NK-92 treated with Interleukin-12 subunit alpha and Interleukin-12 subunit beta, amount 100 ng/mL, for 24 hours (cell line): ENCODE measurements around the gene FCGBP.
A peak's percentile ranks its signal among the peaks of the same experiment; 100 is the strongest.
"Not testable (repeated sequence)": the region's sequence is repeated elsewhere in the genome, so short reads cannot be mapped to it uniquely, and the experiment has no call there.

Experiments used
- DNase-seq: peaks from one replicate; lab custom pipeline; 2025; lab: John Stamatoyannopoulos, UW

The FCGBP gene

DNA sequence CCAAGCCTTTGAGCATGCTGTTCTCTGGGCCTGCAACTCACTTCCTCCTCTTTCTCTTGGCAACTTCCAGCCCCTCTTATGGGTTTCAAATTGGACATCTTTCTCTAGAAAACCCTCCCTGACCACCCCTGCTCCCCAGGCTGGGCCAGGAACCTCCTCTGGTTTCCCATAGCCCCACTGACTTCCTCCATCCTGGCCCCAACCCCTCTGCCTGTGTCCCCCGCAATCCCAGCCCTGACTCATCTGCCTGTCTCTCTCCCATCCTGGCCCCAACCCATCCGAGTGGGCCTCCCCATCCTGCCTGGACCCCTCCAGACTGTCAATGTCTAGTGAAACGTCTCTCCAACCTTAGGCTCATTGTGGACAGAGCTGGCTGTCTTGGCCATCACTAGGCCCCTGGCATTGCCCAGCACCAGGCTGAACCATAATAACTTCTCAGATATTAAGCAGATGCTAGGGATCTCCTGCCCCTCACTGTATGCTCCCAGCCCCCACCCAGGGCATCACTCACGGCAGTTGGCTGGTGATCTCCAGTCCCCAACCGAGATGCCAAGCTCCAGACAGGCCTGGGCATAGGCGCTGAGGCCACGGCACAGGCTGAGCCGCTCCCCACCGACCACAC, 16.8 kb downstream of the FCGBP start:
- DNase-seq: no peak

GRCh38 chr19:39916851-39917396, 17.5 kb downstream of the FCGBP start:
- no peak for DNase-seq

- DNase-seq: no peak
These were observed 18.2 kb downstream of the FCGBP start for GRCh38 chr19:39916236-39916635.

DNA sequence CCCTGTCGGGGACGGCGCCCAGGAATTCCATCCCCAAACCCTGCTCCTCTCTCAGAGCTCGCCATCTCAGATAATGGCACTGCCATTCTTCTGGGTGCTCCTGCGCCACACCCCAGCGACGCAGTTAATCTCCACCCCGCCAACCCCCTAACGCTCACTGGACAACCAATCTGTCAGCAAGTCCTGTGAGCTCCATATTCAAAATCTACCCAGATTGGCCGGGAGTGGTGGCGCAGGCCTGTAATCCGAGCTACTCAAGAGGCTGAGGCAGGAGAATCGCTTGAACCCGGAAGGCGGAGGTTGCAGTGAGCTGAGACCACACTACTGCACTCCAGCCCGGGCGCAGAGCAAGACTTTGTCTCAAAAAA, 18.6 kb downstream of the FCGBP start:
- DNase-seq: no peak

DNA sequence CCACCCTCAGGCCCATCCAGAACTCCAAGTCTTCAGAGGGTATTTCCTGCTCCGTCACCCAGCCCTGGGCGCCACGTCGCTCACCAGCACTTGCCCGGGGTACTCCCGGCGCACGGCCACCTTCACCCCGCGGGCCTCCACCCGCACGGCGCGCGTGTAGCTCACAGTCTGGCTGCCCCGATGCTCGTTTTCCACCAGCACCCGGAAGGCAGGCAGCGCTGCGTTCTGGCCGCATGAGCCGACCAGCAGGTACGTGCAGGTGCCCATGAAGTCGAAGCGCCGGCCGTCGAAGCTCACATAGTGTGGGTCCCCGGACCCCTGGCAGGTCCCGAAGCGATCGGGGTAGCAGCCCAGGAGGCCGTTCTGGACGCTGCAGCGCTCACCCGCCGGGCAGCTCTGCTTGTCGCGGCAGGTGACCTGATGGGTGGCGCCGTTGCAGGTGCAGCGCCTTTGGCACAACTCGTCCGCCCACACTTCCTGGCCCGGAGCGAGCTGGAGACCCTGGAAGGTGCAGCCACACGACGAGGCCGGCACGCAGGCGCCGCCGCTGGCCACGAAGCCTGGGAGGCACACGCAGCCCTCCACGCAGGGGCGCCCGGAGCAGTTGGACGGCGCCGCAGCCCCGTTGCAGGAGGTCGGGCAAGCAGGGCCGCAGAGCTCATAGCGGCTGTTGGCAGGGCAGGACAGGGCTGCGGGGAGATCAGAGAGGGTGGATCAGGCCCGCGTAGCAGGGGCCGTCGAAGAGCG, 19.2 kb downstream of the FCGBP start:
- no peak for DNase-seq

DNA sequence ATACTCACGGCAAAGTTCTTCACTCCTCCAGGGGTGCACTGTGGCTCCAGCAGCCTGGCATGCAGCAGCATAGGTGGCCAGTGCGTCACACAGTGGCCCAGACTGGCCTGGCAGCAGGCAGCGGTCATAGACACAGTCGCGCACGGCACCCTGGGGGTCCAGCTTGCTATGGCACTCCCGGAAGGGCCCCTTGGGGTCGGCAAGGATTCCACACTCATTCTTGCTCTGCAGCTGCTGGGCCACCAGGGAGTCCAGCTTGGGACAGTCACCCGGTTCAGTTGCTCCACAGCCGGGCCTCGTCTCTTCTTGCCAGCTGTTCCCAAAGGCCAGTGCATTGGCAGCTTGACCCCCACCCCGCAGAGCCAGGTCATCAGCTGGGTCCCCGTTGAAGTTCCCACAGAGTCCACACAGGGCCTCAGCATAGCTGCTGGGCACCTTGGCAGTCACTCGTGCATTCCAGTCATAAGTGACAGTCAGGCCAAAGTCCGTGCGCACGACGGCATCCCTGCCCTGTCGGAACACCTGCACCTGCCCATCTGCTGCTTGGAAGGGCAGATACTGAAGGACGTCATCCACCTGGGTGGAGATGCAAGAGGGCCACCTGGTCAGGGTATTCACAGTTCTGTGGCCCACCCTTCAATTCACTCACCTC, 20.6 kb downstream of the FCGBP start:
- DNase-seq: no peak

- no peak for DNase-seq
These were observed 25.6 kb downstream of the FCGBP start for GRCh38 chr19:39908803-39909202.

DNA sequence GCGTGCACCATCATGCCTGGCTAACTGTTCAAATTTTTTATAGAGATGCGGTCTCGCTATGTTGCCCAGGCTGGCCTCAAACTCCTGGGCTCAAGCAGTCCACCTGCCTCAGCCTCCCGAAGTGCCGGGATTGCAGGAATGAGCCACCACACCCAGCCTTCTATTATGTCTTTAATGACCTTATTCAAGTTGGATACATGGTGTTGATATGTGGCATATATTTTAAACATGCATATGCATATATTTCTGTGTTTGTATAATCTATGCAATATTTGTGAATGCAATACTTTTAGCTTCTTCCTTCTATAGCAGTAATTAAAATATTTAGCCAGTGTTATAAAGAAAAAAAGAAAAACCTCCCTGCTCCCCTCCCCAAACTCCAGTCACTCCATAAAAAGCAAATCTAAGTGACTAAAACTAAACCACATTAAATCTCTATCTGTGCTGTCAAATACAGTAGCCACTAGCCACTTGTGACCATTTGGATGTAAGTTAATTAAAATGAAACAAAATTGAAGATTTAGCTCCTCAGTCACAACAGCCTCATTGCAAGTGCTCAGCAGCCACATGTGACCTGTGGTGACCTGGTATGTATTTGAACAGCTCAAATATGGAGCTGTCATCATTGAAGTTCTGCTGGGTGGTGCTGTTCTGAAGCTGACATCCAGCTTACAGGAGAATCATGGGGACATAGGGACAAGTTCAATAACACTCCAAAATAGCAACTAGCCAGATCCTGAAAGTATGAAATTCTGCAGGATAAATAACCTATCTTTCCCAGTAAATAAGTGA, 27.4 kb downstream of the FCGBP start:
- no peak for DNase-seq

DNA sequence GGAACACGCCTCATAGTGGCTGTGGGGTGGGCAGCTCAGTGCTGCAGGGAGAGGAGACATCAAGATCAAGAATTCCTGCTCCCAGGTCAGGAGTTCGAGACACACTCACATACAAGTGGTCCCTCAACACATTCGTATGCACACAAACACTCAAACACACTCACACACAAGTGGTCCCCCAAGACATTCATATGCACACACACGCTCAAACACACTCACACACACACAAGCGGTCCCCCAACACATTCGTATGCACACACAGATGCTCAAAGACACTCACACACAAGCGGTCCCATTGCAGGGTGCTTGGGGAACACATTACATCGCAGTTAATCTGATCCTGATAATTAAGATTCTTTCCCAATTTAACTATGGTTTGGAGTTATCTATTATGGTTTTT, 28.2 kb downstream of the FCGBP start:
- DNase-seq: no peak

DNA sequence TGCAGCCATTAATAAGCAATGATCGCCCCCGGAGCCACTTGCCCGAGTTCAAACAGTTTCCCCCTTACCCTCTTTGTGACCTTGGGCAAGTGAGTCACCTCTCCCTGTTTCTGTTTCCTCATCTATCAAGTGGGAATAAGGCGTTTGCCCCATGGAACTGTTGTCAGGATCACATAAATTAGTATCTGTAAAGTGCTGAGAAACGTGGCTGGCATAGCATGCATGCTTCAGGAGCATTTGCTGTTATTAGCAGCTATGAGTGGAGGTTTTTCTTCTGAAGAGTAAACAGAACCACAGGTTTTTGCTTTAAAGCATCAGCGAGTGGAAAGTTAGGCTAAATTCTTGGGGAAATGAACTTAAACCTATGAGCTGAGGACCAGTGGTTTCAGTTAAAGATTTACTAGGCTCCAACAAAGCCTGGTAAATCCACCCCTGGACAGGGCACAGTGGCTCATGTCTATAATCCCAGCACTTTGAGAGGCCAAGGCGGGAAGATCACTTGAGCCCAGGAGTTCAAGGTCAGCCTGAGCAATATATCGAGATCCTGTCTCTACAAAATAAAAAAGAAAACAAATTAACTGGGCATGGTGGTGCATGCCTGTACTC, 30.8 kb downstream of the FCGBP start:
- not testable (repeated sequence) for DNase-seq

GRCh38 chr19:39902326-39902725, 32.1 kb downstream of the FCGBP start:
- not testable (repeated sequence) for DNase-seq

DNA sequence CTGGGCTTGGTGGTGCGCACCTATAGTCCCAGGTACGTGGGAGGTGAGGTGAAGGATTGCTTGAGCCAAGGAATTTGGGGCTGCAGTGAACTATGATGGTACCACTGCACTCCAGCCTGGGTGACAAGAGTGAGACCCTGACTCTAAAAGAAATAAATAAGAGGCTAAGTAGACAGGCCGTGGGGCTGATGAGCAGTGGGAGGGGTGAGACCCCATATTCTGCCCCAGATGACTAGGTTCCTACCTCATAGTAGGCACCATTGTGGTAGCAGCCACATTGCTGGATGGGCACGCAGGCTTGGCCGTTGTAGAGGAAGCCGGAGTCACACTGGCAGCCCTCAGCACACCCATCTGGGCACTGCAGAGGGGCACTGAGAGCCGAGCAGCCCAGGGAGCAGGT, 32.8 kb downstream of the FCGBP start:
- DNase-seq: not testable (repeated sequence)

- not testable (repeated sequence) for DNase-seq
These were observed 35.6 kb downstream of the FCGBP start for GRCh38 chr19:39898858-39899257.

- DNase-seq: peak; percentile 28
These were observed 36.8 kb downstream of the FCGBP start for GRCh38 chr19:39897511-39898245.

DNA sequence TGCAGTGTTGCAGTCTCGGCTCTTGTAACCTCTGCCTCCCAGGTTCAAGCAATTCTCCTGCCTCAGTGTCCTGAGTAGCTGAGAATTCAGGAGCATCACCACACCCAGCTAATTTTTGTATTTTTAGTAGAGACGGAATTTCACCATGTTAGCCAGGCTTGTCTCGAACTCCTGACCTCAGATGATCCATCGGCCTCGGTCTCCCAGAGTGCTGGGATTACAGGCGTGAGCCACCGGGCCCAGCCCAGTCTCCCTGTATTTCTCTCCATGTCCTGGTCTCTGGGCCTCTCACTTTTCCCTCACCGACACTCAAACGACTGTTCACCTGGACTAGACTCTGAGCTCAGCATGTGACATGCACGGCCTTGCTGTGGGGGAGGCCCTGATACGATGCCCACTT, 39.3 kb downstream of the FCGBP start:
- DNase-seq: not testable (repeated sequence)

- DNase-seq: not testable (repeated sequence)
These were observed 40.2 kb downstream of the FCGBP start for GRCh38 chr19:39894236-39894606.

GRCh38 chr19:39893366-39894235, 40.8 kb downstream of the FCGBP start:
- not testable (repeated sequence) for DNase-seq

GRCh38 chr19:39892506-39892902, 41.9 kb downstream of the FCGBP start:
- DNase-seq: not testable (repeated sequence)

- DNase-seq: not testable (repeated sequence)
These were observed 42.6 kb downstream of the FCGBP start for GRCh38 chr19:39891660-39892505.
